IMR-90 (cell line): ENCODE data around the gene SLC38A1. TPM values are rescaled to one million over a fixed set of nuclear protein-coding genes. Genes with fewer than 3 reads are reported as not detected.

Source experiments
- ATAC-seq: fragments of 200-7000 bp; cut with Tn5 transposase; 2 replicates; pipeline ENCODE4 v1.9.1; 2020; ENCODE audit warnings: low read depth, mild to moderate bottlenecking, moderate library complexity
- BruUV-seq: library from RNA; stranded (reverse); fragments of 400-500 nt; replicated peaks from 2 replicates; lab custom pipeline; 2021; lab: Mats Ljungman, UMichigan
- CTCF ChIA-PET: fragments of 300-600 bp; formaldehyde crosslinking; extraction: SDS; loops from one replicate; lab custom pipeline; 2021; ENCODE audit warnings: antibody characterized with exemption; lab: Yijun Ruan, JAX
- POLR2A ChIA-PET: fragments of 300-600 bp; sonication (Branson Sonifier 250); formaldehyde crosslinking; loops from one replicate; lab custom pipeline; 2022; ENCODE audit warnings: antibody characterized with exemption; ENCODE audit not compliant: unreplicated experiment; lab: Charles Lee
- DNase-seq: peaks from one replicate; pipeline ENCODE4 v3.0.0; 2013
- H2AFZ ChIP-seq: replicated peaks from 2 replicates; pipeline ENCODE3; 2013; ENCODE audit warnings: low read length, mild to moderate bottlenecking; ENCODE audit not compliant: poor library complexity
- H2AK5ac ChIP-seq: 2 replicates; pipeline ENCODE4 v1.6.1; 2013; ENCODE audit warnings: low read depth, low read length, inconsistent platforms
- H2AK9ac ChIP-seq: replicated peaks from 2 replicates; pipeline ENCODE3; 2013; ENCODE audit warnings: mild to moderate bottlenecking, low read depth, low read length, moderate library complexity; ENCODE audit not compliant: poor library complexity
- H2BK120ac ChIP-seq: 2 replicates; pipeline ENCODE4 v1.6.1; 2013; ENCODE audit warnings: low read depth, low read length, inconsistent platforms
- H2BK15ac ChIP-seq: 3 replicates; pipeline ENCODE4 v1.6.1; 2013; ENCODE audit warnings: low read depth, low read length, inconsistent platforms
- H2BK20ac ChIP-seq: 2 replicates; pipeline ENCODE4 v1.6.1; 2013; ENCODE audit warnings: low read depth, mild to moderate bottlenecking, inconsistent platforms, low read length, moderate library complexity
- H2BK5ac ChIP-seq: 2 replicates; pipeline ENCODE4 v1.6.1; 2013; ENCODE audit warnings: mild to moderate bottlenecking, low read depth, low read length, inconsistent platforms; ENCODE audit not compliant: poor library complexity, severe bottlenecking
- H3K14ac ChIP-seq: replicated peaks from 2 replicates; pipeline ENCODE4 v1.6.1; 2013; ENCODE audit warnings: low read depth, low read length, inconsistent platforms
- H3K18ac ChIP-seq: 2 replicates; pipeline ENCODE4 v1.6.1; 2013; ENCODE audit warnings: low read depth, low read length, control low read depth
- H3K23ac ChIP-seq: 2 replicates; pipeline ENCODE4 v1.6.1; 2013; ENCODE audit warnings: low read depth, low read length, inconsistent platforms
- H3K27ac ChIP-seq: 2 replicates; pipeline ENCODE4 v1.5.1; 2013; ENCODE audit warnings: mild to moderate bottlenecking, control low read depth, low read length; ENCODE audit not compliant: insufficient read depth
- H3K27me3 ChIP-seq: 2 replicates; pipeline ENCODE4 v1.6.1; 2013; ENCODE audit warnings: low read length; ENCODE audit not compliant: control insufficient read depth, insufficient read depth
- H3K36me3 ChIP-seq: 2 replicates; pipeline ENCODE4 v1.6.1; 2013; ENCODE audit warnings: low read length, mixed read lengths; ENCODE audit not compliant: control insufficient read depth, insufficient read depth
- H3K4ac ChIP-seq: 2 replicates; pipeline ENCODE4 v1.6.1; 2013; ENCODE audit warnings: low read depth, low read length, inconsistent platforms
- H3K4me1 ChIP-seq: 2 replicates; pipeline ENCODE4 v1.6.1; 2013; ENCODE audit warnings: low read length, mixed read lengths; ENCODE audit not compliant: control insufficient read depth, insufficient read depth
- H3K4me2 ChIP-seq: 2 replicates; pipeline ENCODE4 v1.6.1; 2013; ENCODE audit warnings: low read depth, mild to moderate bottlenecking, control low read depth, low read length, moderate library complexity
- H3K4me3 ChIP-seq: 2 replicates; pipeline ENCODE4 v1.5.1; 2013; ENCODE audit warnings: low read depth, mild to moderate bottlenecking, control low read depth, low read length, moderate library complexity; ENCODE audit not compliant: insufficient read depth
- H3K56ac ChIP-seq: 2 replicates; pipeline ENCODE4 v1.6.1; 2013; ENCODE audit warnings: low read length, inconsistent platforms; ENCODE audit not compliant: insufficient read depth; ENCODE audit errors: extremely low read depth
- H3K79me1 ChIP-seq, 2 experiments: 2 replicates each; pipeline ENCODE4 v1.6.1; 2013; ENCODE audit warnings: low read length in 2 of 2, inconsistent platforms in 1 of 2, low read depth in 1 of 2
- H3K9ac ChIP-seq: 2 replicates; pipeline ENCODE4 v1.6.1; 2013; ENCODE audit warnings: low read depth, low read length, control low read depth
- H3K9me1 ChIP-seq: 2 replicates; pipeline ENCODE4 v1.6.1; 2013; ENCODE audit warnings: low read length, inconsistent platforms; ENCODE audit not compliant: insufficient read depth
- H3K9me3 ChIP-seq: 2 replicates; pipeline ENCODE4 v1.6.1; 2013; ENCODE audit warnings: low read length; ENCODE audit not compliant: control insufficient read depth, insufficient read depth
- H4K20me1 ChIP-seq: 2 replicates; pipeline ENCODE4 v1.6.1; 2013; ENCODE audit warnings: low read length, inconsistent platforms; ENCODE audit not compliant: insufficient read depth
- H4K5ac ChIP-seq: 2 replicates; pipeline ENCODE4 v1.6.1; 2013; ENCODE audit warnings: mild to moderate bottlenecking, low read depth, low read length, control low read depth
- H4K8ac ChIP-seq, 2 experiments: 2 replicates each; pipeline ENCODE4 v1.6.1; 2013; ENCODE audit warnings: low read depth in 2 of 2, low read length in 2 of 2, control low read depth in 1 of 2, inconsistent platforms in 1 of 2
- H4K91ac ChIP-seq: 2 replicates; pipeline ENCODE4 v1.6.1; 2013; ENCODE audit warnings: low read depth, low read length, inconsistent platforms; ENCODE audit not compliant: insufficient read depth
- BHLHE40 ChIP-seq: fragments of 150-350 bp; IDR thresholded peaks from 2 replicates; pipeline ENCODE4 v1.6.1; 2016; ENCODE audit warnings: mild to moderate bottlenecking, low read depth, low read length
- CHD1 ChIP-seq: IDR thresholded peaks from 2 replicates; pipeline ENCODE4 v1.6.1; 2012; ENCODE audit warnings: low read depth, low read length, improper control_type of control experiment
- MAZ ChIP-seq: IDR thresholded peaks from 2 replicates; pipeline ENCODE4 v1.6.1; 2012; ENCODE audit warnings: low read depth, mild to moderate bottlenecking, low read length, improper control_type of control experiment, moderate library complexity, borderline replicate concordance
- RFX5 ChIP-seq: IDR thresholded peaks from 2 replicates; pipeline ENCODE4 v1.8.0; 2012; ENCODE audit warnings: low read depth, mild to moderate bottlenecking, low read length, moderate library complexity
- WGBS, 2 experiments: methylation state at CpG; one replicate each; pipeline versions ENCODE4 v1.1.5 to v1.1.7; 2013; ENCODE audit warnings: missing lambda C conversion rate in 2 of 2; ENCODE audit not compliant: insufficient read length in 1 of 2; ENCODE audit errors: extremely low coverage in 2 of 2; 5-methylcytosine and 5-hydroxymethylcytosine counted together
- dilution Hi-C: fragments of 300-500 bp; cut with HindIII; formaldehyde crosslinking; loops from one replicate; pipeline ENCODE4 v1.14.3; 2018; ENCODE audit warnings: low sequenced_read_pairs; ENCODE audit not compliant: unreplicated experiment
- in situ Hi-C: fragments of 300-500 bp; cut with MboI; formaldehyde crosslinking; loops from 3 replicates; pipeline ENCODE4 v1.14.3; 2019; ENCODE audit warnings: low sequenced_read_pairs, inconsistent platforms, mixed read lengths
- intact Hi-C: fragments of 100-400 bp; cut with micrococcal nuclease; formaldehyde crosslinking; loops from 2 replicates; pipeline ENCODE4 v1.10.0; 2022
- polyA plus RNA-seq, 3 experiments: library from polyadenylated mRNA; depleted of rRNA; stranded (reverse); fragments of >200 nt; gene quantifications; 2 replicates each; pipeline ENCODE4 v1.2.3, GENCODE V29; 2012; ENCODE audit warnings: low replicate concordance in 1 of 3
- total RNA-seq: library from RNA; depleted of rRNA; stranded (reverse); fragments of >200 nt; gene quantifications from 2 replicates; pipeline ENCODE4 v1.2.3, GENCODE V29; 2012
- TF ChIP-seq, protein P1 (sequence below): conservative IDR thresholded peaks from 2 replicates; pipeline ENCODE4 v1.5.1; 2012; ENCODE audit warnings: mild to moderate bottlenecking, low read depth, low read length, improper control_type of control experiment

The SLC38A1 gene
- total and polyA plus RNA-seq, 2 of the 4 experiments (the other 2 are of a cell fraction): 22.8 to 61.5 TPM

- WGBS, 2 experiments: no CpG with 5 or more reads among the region's 5 CpGs
- CTCF ChIA-PET: interaction anchor here (0.6 kb wide), 1 partner anchor 12 kb away, joined by 3 read pairs; no protein-coding TSS in a partner anchor
- Histone ChIP-seq H3K18ac (no peak overlapping the region), H4K8ac (no peak overlapping the region), H2BK120ac (no peak overlapping the region), H3K4me2 (no peak overlapping the region), H3K79me1 (no peaks in the 10 kb centered on the region), H3K4me3 (no peak overlapping the region), H4K20me1 (no peaks in the 10 kb centered on the region), H3K14ac (no peak overlapping the region), H2AK5ac (no peak overlapping the region), H2BK20ac (no peak overlapping the region), H3K56ac (no peak overlapping the region), H3K9ac (no peak overlapping the region), H4K5ac (no peak overlapping the region), H3K36me3 (no peaks in the 10 kb centered on the region), H3K27me3 (peaks cover 2% of the 10 kb centered on the region; the same call in 1 of the 2 replicates), H2AFZ (no peak overlapping the region), H3K4me1 (peaks cover 3% of the 10 kb centered on the region), H2AK9ac (no peak overlapping the region), H3K4ac (no peak overlapping the region), H3K23ac (no peak overlapping the region), H3K9me3 (no peaks in the 10 kb centered on the region), H2BK5ac (no peak overlapping the region), H3K9me1 (no peaks in the 10 kb centered on the region), H2BK15ac (no peak overlapping the region), H4K91ac (no peak overlapping the region), H3K27ac (no peak overlapping the region)
- BruUV-seq: no TSS peak
- intact Hi-C loops: no loop called here
- no peak for TF ChIP-seq RFX5
- no peak for TF ChIP-seq CHD1
- no peak for TF ChIP-seq MAZ
- TF ChIP-seq BHLHE40: no peak
- TF ChIP-seq, protein P1, sequence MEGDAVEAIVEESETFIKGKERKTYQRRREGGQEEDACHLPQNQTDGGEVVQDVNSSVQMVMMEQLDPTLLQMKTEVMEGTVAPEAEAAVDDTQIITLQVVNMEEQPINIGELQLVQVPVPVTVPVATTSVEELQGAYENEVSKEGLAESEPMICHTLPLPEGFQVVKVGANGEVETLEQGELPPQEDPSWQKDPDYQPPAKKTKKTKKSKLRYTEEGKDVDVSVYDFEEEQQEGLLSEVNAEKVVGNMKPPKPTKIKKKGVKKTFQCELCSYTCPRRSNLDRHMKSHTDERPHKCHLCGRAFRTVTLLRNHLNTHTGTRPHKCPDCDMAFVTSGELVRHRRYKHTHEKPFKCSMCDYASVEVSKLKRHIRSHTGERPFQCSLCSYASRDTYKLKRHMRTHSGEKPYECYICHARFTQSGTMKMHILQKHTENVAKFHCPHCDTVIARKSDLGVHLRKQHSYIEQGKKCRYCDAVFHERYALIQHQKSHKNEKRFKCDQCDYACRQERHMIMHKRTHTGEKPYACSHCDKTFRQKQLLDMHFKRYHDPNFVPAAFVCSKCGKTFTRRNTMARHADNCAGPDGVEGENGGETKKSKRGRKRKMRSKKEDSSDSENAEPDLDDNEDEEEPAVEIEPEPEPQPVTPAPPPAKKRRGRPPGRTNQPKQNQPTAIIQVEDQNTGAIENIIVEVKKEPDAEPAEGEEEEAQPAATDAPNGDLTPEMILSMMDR: no peak
- ATAC-seq (no peak), DNase-seq (no peak)
- dilution Hi-C loops: no loop called here
- POLR2A ChIA-PET: no interaction called here
- in situ Hi-C loops: loop anchor here (25.0 kb wide), 1 partner anchor 522 kb away; no protein-coding TSS in a partner anchor
These were observed 103.7 kb downstream of the SLC38A1 start for GRCh38 chr12:46165191-46165590.
